Measurements from ENCODE around the gene ABL1.

DNA sequence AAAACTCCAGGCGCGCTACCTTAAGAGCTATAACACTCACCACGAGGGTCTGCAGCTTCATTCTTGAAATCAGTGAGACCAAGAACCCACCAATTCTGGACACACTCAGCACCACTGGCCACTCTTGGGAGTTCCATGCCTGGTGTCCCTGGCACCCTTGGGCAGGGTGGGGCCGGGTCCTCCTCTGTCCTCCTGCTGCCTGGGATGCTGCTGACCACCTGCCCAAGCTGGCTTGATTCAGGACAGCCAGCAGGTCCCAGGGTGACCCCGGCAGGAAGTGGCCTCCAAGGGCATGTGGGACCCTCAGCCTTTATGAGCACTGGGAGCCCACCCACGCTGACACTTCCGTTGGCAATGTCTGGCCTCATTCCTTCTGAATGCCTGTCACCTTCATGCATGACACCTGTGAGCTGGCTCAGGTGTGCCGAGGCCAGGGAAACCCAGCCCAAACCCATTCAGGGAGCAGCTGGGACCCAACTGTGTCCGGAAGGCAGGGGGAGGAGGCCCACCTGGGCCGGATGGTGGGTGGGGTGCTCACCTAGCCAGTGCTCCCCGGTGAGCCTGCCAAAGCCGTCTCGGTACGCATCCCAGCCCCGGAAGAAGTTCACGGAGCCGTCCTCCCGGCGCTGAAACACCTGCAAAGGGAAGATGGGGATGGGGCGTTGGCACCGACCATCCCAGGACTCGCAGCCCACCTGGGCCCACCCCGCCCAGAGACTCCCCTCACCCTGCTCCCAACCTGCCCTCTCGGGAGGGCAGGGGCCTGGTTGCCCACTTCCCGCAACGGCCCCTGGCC, 76.4 kb downstream of the ABL1 start:
- no peak for TF ChIP-seq CTCF (IDR thresholded peaks at IDR 0.05; ENCODE audit: low read length)
- no peak for TF ChIP-seq EZH2 (optimal IDR thresholded peaks at IDR 0.05; ENCODE audit: low read depth, low read length)
